ENCODE results near the gene ZNF608. TPM values are rescaled to one million over a fixed set of nuclear protein-coding genes. Genes with fewer than 3 reads are reported as not detected.

ZNF608 gene
- total RNA-seq, 6 experiments from 2014 or later: 3.9 to 6.5 (median 4.9) TPM

DNA sequence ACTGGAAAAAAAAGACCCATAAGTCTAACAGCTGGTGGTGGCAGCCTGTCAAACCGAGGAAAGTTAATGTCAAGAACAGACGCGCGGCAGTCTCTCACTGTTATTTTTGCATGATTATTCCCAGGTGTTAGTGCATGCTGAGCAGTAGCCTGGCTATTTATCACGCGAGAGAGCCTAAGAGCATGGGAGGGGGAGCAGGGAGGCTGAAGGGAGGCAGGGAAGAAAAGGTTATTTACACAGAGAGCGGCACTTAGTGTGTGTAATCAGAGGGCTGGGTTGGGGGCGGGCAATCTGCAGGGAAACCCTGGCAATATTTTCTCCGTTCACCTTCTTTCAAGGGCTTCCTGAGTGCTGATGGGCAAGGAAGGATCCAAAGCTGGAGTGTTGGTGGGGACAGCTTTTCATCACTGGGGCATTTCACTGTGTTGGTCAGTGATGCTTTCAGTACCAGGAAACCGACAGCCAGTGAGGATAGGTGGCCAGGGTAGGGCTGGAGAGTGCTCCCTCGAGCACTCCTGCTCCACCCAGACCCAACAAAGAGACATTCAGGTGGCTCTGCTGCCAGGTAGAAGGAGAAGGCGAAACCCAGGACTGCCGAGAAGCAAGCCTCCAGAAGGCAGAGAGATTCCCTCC lies 39.6 kb downstream of the ZNF608 start:
- TF ChIP-seq, protein P1, sequence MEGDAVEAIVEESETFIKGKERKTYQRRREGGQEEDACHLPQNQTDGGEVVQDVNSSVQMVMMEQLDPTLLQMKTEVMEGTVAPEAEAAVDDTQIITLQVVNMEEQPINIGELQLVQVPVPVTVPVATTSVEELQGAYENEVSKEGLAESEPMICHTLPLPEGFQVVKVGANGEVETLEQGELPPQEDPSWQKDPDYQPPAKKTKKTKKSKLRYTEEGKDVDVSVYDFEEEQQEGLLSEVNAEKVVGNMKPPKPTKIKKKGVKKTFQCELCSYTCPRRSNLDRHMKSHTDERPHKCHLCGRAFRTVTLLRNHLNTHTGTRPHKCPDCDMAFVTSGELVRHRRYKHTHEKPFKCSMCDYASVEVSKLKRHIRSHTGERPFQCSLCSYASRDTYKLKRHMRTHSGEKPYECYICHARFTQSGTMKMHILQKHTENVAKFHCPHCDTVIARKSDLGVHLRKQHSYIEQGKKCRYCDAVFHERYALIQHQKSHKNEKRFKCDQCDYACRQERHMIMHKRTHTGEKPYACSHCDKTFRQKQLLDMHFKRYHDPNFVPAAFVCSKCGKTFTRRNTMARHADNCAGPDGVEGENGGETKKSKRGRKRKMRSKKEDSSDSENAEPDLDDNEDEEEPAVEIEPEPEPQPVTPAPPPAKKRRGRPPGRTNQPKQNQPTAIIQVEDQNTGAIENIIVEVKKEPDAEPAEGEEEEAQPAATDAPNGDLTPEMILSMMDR (IDR thresholded peaks at IDR 0.05): no peak
- no peak for TF ChIP-seq POLR2A (IDR thresholded peaks at IDR 0.05)
- Histone ChIP-seq H3K27ac (no peak overlapping the region), H3K9me3 (no peaks in the 10 kb centered on the region), H3K4me3 (no peak overlapping the region), H3K4me1 (no peaks in the 10 kb centered on the region), H3K36me3 (no peaks in the 10 kb centered on the region), H3K27me3 (no peaks in the 10 kb centered on the region)
- ATAC-seq (peak in 2 of 4 donors; percentile 16 to 41), DNase-seq (no peak)
- intact Hi-C loops (cut with DNase I): no loop called here
- 58% methylated on average over 8 of the region's 13 CpGs for WGBS (ENCODE audit: insufficient coverage, low coverage, low lambda C conversion rate, missing lambda C conversion rate)

DNA sequence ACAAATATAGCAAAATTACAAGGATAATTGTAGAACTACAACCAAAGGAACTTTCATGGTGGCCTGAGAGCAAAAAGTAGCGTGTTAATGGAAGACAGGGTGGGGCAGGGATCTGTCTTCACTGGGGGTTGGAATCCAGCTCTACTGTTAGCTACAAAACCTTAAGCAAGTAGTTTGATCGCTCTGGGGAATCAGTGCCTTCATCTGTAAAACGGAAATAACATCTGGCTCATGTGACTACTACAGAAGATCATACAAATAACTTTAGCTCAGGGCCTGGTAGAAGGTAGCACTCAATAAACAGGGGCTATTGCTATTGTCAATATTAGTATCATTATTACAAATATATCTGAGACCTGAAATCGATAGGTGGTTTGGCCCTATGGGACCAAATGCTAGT lies 40.4 kb downstream of the ZNF608 start:
- WGBS (ENCODE audit: insufficient coverage, low coverage, low lambda C conversion rate, missing lambda C conversion rate): 95% methylated on average over 4 of the region's 4 CpGs

DNA sequence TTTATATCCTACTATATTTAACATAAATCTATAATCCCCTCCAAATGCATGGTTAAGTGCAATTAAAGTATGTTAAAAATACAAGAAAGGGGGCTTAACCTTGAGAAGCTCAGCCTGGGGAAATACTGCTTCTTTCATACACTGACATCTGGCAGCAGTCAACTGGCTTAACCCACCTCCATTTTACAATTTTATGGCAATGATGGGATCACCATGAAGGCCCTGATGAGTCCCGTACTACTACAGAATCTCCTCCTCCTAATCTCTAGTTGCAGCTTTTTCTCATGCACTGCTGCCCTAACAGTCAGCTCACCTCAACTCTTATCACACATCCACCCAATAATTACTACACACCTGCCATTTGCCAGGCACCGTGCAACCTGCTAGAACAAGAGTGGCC lies 40.9 kb downstream of the ZNF608 start:
- ATAC-seq (no peak), DNase-seq (no peak)
- 100% methylated on average over 2 of the region's 2 CpGs for WGBS (ENCODE audit: insufficient coverage, low coverage, low lambda C conversion rate, missing lambda C conversion rate)
- Histone ChIP-seq H3K27ac (no peak overlapping the region), H3K27me3 (no peaks in the 10 kb centered on the region), H3K9me3 (no peaks in the 10 kb centered on the region), H3K4me1 (no peaks in the 10 kb centered on the region), H3K4me3 (no peak overlapping the region), H3K36me3 (no peaks in the 10 kb centered on the region)
- intact Hi-C loops (cut with DNase I): no loop called here
- TF ChIP-seq, protein P1 (IDR thresholded peaks at IDR 0.05): no peak
- no peak for TF ChIP-seq POLR2A (IDR thresholded peaks at IDR 0.05)

More for the DNA sequence above, 40.4 kb downstream of the ZNF608 start:
- intact Hi-C loops (cut with DNase I): no loop called here
- no peak overlapping the region for H3K27ac ChIP-seq
- H3K4me1 ChIP-seq: no peaks in the 10 kb centered on the region
- ATAC-seq (no peak), DNase-seq (no peak)
- no peaks in the 10 kb centered on the region for H3K36me3 ChIP-seq
- TF ChIP-seq, protein P1 (IDR thresholded peaks at IDR 0.05): no peak
- no peak for TF ChIP-seq POLR2A (IDR thresholded peaks at IDR 0.05)
- no peak overlapping the region for H3K4me3 ChIP-seq
- no peaks in the 10 kb centered on the region for H3K9me3 ChIP-seq
- no peaks in the 10 kb centered on the region for H3K27me3 ChIP-seq

DNA sequence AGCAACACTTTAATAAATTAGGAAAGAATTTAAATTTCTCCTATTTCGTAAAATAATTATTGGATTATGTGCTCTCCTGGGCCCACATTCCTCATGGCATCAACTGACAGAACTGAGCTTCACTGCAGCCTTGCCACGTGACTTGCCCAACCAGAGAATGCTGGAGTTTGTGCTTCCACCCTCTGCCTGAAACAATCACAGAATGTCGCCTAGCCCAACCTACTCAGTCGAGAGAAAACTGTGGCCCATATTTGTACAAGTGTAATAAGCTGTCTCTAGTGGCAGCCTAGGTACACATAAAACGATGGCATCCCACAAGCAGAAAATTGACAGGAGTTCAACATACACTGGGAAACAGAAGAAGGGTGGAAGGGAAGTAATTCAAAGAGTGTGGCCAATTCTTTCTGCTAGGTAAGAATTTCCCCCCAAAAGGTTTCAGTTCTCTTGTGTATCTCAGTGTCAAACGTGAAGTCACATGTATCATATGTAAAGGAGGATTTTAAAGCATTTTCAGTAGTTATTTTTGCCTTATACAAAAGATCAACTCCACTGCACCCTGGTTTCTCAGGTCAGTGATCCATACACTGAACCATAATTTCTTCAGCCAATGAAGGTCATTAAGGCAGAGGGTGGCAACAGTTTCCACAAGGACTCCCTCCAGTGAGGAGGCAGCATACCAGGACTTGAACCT lies 41.7 kb downstream of the ZNF608 start:
- WGBS (ENCODE audit: insufficient coverage, low coverage, low lambda C conversion rate, missing lambda C conversion rate): 72% methylated on average over 6 of the region's 6 CpGs
- Histone ChIP-seq H3K27ac (no peak overlapping the region), H3K27me3 (no peaks in the 10 kb centered on the region), H3K4me1 (no peaks in the 10 kb centered on the region), H3K9me3 (no peaks in the 10 kb centered on the region), H3K4me3 (no peak overlapping the region), H3K36me3 (no peaks in the 10 kb centered on the region)
- intact Hi-C loops (cut with DNase I): no loop called here
- DNase-seq (no peak), ATAC-seq (no peak)
- TF ChIP-seq, protein P1 (IDR thresholded peaks at IDR 0.05): no peak
- TF ChIP-seq POLR2A (IDR thresholded peaks at IDR 0.05): no peak

Measured in right lobe of liver (tissue), 6 donors.